GM21529 (cell line): Measurements from ENCODE around the gene HES1.

ENCODE experiments used
- ATAC-seq: cut with Tn5 transposase; IDR thresholded peaks from one replicate; pipeline ENCODE4 v1.9.1; 2021; ENCODE audit not compliant: unreplicated experiment

HES1 gene

GRCh38 chr3:194101592-194102432, 34.1 kb upstream of the HES1 start:
- peak; percentile 27 for ATAC-seq

GRCh38 chr3:194102436-194102835, 33.5 kb upstream of the HES1 start:
- no peak for ATAC-seq

- ATAC-seq = no peak
Observed at GRCh38 chr3:194103505-194103904, 32.4 kb upstream of the HES1 start.

- peak; percentile 32 for ATAC-seq
Observed at GRCh38 chr3:194103983-194104751, 31.8 kb upstream of the HES1 start.

- ATAC-seq = no peak
Observed at GRCh38 chr3:194105292-194105691, 30.7 kb upstream of the HES1 start.

GRCh38 chr3:194107107-194107506, 28.8 kb upstream of the HES1 start:
- ATAC-seq = no peak

- ATAC-seq = no peak
Observed at GRCh38 chr3:194109192-194109863, 26.6 kb upstream of the HES1 start.

- ATAC-seq = no peak
Observed at GRCh38 chr3:194110483-194110882, 25.5 kb upstream of the HES1 start.

GRCh38 chr3:194111336-194111735, 24.6 kb upstream of the HES1 start:
- ATAC-seq = no peak

GRCh38 chr3:194112120-194113106, 23.5 kb upstream of the HES1 start:
- ATAC-seq = no peak

- ATAC-seq = no peak
Observed at GRCh38 chr3:194114123-194114522, 21.8 kb upstream of the HES1 start.

GRCh38 chr3:194117104-194117845, 18.7 kb upstream of the HES1 start:
- no peak for ATAC-seq

- ATAC-seq = no peak
Observed at GRCh38 chr3:194118920-194119319, 17.0 kb upstream of the HES1 start.

- ATAC-seq = no peak
Observed at GRCh38 chr3:194119831-194120590, 15.9 kb upstream of the HES1 start.

GRCh38 chr3:194120789-194121770, 14.9 kb upstream of the HES1 start:
- ATAC-seq = no peak

- no peak for ATAC-seq
Observed at GRCh38 chr3:194121891-194122631, 13.9 kb upstream of the HES1 start.

- ATAC-seq = no peak
Observed at GRCh38 chr3:194123726-194124125, 12.2 kb upstream of the HES1 start.
